Panc1 (cell line): Measurements from ENCODE around the gene SPATA3.

Experiments used
- SIN3A ChIP-seq: IDR thresholded peaks from 2 replicates; pipeline ENCODE4 v1.6.1; 2012; ENCODE audit warnings: low read depth, mild to moderate bottlenecking, low read length, moderate library complexity, borderline replicate concordance; ENCODE audit not compliant: insufficient read depth
- TF ChIP-seq, protein P1 (sequence below): fragments of 450-650 bp; IDR thresholded peaks from 2 replicates; pipeline ENCODE4 v1.5.1; 2017; ENCODE audit warnings: mild to moderate bottlenecking

GRCh38 chr2:231030725-231031124 lies 34.8 kb downstream of the SPATA3 start:
- TF ChIP-seq, protein P1, sequence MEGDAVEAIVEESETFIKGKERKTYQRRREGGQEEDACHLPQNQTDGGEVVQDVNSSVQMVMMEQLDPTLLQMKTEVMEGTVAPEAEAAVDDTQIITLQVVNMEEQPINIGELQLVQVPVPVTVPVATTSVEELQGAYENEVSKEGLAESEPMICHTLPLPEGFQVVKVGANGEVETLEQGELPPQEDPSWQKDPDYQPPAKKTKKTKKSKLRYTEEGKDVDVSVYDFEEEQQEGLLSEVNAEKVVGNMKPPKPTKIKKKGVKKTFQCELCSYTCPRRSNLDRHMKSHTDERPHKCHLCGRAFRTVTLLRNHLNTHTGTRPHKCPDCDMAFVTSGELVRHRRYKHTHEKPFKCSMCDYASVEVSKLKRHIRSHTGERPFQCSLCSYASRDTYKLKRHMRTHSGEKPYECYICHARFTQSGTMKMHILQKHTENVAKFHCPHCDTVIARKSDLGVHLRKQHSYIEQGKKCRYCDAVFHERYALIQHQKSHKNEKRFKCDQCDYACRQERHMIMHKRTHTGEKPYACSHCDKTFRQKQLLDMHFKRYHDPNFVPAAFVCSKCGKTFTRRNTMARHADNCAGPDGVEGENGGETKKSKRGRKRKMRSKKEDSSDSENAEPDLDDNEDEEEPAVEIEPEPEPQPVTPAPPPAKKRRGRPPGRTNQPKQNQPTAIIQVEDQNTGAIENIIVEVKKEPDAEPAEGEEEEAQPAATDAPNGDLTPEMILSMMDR: no peak
- TF ChIP-seq SIN3A: no peak
